Measurements from ENCODE around the gene ENTPD2.
"Not testable (repeated sequence)": the region's sequence is repeated elsewhere in the genome, so short reads cannot be mapped to it uniquely, and the experiment has no call there.

The ENTPD2 gene

DNA sequence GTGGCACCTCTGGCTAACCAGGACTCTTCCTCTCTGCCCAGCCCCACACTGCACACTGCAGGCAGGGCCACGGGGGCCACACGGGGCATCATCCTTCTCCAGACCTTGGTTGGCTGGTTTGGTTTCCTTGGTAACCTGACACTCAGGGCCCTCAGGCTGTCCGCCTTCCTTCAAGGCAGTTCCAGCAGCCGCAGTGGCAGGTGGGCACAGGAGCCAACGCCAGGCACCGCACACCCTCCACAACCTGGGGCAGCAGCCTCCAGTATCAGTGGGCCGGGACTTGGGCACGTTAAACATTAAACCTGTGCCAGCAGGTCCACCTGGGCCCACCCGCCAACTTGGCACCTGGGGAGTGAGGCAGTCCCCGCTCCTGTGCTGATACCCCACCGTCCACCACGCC lies 9.8 kb downstream of the ENTPD2 start:
- no peak for DNase-seq

- DNase-seq, result no peak
Observed at GRCh38 chr9:137042751-137043727, 10.8 kb downstream of the ENTPD2 start.

DNA sequence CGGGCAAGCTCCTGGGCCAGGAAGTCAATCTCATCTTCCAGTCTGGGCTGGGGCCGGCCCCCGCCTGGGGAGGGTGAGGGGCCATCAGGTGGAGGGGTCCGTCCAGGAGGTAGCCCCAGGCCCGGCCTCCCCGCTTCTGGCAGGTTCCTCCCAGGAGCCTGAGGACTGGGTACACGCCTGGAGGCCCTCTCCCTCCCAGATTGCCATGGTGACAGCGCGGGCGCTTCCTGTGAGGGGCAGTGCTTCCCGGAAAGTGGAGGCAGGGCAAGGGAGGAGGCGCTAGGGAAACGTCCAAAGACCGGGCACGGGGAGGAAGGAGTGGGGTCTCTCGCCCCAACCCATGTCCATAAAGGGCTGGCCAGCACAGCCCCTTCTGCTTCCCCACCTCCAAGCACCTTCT lies 12.7 kb downstream of the ENTPD2 start:
- no peak for DNase-seq

GRCh38 chr9:137040568-137040967 lies 13.3 kb downstream of the ENTPD2 start:
- DNase-seq, result no peak

- DNase-seq, result no peak
Observed at GRCh38 chr9:137039611-137040366, 14.1 kb downstream of the ENTPD2 start.

- DNase-seq, result no peak
Observed at GRCh38 chr9:137038916-137039315, 14.9 kb downstream of the ENTPD2 start.

DNA sequence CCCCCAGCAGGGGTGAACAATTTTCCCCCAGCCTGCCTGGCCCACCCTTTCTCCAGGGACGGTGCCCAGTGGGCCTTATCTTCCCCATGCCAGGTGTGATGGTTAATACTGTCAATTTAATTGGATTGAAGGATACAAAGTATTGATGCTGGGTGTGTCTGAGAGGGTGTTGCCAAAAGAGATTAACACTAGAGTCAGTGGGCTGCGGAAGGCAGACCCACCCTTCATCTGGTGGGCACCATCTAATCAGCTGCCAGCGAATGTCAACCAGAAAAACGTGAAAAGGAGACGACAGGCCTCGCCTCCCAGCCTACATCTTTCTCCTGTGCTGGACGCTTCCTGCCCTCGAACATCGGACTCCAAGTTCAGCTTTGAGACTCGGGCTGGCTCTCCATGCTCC lies 16.4 kb downstream of the ENTPD2 start:
- DNase-seq, result no peak

- DNase-seq, result no peak
Observed at GRCh38 chr9:137037035-137037434, 16.8 kb downstream of the ENTPD2 start.

DNA sequence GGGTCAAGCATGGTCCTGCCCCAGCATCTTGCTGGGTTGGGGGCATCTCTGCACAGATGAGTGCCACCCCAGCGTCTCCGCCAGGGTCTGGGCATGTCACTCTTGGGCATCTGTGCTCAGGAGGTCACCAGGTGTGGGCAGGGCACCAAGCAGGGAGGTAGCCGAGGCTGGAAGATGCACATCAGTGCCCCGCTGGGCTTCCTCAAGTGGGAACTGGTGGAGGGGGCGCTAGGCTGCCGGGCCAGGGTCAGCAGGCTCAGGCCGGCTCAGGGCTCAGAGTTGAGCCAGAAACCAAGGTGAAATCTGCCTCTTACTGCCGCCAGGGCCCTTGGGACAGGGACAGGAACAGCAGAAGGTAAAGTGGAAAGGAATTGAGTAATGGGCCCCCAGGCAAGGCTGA lies 17.9 kb downstream of the ENTPD2 start:
- no peak for DNase-seq

DNA sequence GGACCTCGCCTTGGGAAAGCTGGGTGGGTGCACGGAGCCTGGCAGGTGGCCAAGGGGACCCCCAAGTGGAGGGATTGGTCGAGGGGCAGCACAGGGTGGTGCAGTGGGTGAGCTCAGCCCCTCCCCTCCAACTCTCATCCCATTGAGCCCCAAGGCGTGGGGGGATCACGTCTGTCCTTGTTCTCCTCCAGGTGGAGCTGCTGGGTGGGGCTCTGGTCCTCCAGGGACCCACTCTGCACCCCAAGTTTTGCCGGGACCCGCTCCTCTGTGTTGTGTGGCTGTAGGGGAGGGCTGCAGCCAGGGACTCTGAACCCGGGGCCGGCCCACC lies 18.4 kb downstream of the ENTPD2 start:
- no peak for DNase-seq

DNA sequence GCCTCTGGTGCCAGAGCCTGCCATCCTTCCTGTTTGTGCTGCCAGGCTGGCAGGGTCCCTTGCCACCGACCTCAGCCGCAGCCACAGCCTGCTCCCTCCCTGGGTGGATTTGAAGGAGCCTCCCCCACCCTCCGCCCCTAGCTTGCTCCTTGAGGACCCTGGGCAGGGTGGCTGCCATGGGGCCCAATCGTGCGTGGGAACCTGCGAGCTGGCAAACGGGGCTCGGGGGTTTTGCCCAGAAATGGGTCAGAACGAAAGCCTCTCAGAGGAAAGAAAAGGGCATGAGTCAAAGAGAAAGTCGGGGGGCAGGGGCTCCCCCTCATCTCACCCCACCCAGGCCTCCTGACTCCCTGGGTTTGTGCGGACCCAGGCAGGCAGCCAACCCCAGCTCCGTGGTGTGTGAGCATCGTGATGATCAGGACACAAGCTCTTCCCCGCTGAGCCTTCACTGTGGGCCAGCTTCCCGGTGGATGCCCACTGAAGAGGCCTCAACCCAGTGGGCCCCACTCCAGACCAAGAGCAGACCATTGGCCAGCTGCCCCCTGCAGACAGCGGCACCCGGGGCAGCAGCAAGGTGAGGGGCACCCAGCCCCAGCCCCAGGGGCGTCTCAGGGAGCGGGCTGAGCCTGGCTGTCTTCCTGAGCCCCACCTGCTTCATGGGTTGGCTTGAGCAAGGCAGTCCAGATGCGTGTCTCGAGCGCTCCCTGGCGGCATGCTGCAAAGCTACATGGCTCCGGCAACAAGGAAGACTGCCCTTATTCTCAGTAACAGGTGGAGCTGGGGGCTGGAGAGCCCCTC lies 19.0 kb downstream of the ENTPD2 start:
- peak; percentile 19 for DNase-seq

DNA sequence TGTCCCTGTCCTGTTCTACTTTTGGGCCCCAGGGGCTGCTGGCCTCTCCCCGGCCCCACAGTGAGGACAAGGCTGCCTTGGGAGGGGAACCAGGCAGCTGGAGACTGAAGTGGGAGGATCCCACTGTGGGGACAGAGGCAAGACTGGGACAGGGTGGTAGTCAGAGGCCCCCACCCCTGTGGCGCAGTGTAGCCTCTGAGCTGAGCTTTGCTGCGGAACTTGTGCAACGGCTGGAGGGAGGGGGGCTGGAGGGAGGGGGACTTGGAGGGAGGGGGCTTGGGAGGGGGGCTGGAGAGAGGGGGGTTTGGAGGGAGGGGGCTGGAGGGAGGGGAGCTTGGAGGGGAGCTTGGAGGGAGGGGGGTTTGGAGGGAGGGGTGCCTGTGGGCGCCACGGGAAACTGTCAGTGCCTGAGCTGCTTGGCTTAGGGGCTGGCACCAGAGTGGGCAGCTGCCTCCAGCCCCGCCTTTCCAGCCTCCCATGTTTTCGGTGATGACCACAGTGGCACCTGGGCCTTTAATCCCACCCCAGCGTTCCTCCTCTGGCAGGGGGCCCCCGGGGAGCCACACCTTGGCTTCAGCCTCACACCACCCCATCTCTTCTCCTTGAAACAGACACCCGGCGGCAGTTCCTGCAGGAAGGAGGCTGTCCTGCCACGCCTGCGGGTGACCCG lies 19.7 kb downstream of the ENTPD2 start:
- no peak for DNase-seq

DNA sequence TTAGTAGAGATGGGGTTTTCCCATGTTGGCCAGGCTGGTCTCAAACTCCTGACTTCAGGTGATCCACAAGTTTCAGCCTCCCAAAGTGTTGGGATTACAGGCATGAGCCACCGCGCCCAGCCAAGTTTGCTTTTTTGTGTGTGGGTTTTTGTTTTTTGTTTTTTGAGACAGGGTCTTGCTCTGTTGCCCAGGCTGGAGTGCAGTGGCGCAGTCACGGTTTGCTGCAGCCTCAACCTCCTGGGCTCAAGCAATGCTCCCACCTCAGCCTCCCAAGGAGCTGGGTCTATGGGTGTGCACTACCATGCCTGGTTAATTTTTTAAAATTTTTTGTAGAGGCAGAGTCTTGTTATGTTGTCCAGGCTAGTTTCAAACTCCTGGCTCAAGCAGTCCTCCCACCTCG lies 20.4 kb downstream of the ENTPD2 start:
- not testable (repeated sequence) for DNase-seq

DNA sequence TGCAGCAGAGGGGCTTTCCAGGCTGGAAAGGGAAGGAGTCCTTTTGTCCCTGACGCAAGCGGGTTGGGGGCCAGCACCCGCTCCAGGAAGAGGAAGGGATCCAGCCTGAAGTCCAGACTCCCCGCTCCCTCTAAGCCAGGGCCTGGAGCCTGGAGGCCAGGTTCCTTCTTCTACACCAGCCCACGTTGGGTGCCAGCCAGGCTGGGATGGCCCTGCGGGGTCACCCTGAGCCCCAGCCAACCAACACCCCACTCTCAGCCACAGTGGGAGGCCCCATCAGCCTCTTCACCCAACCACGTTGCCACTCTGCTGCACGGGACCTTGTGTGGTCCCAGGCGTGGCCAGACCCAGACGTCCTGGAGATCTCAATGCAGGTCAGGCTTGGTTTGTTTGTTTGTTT lies 21.0 kb downstream of the ENTPD2 start:
- DNase-seq, result no peak

DNA sequence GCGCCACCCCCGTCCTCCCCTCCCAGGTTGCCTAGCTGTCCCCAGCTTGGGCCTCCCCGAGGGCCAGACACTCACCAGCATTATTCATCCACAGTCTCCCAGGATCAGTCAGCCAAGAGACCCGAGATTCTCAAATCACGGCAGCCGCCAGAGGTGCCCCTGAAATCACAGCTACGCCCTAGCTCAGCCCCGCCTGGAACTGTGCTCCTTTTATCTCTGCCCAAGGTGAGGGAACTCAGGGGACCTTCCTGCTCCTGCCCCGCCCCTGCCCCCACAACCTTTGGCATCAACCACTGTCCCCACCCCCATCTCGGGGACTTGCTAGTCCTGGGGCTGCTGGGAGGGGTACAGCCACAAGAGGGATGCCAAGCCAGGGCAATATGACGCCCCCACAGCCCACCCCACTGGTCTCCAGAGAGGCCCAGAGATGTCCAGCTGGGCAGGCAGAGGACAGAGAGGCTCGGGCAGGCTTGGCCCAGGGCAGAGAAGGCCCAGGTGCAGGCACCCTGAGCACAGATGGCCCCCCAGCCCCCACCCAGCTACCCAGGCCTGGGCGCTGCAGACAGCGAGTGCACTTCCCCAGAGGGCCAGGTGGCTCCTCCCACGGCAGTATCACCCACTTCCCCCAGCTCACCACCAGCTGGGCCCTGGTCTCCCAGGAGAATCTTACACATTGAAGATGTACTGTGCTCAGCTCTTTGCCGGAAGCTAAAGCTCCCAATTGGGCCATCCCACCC lies 21.8 kb downstream of the ENTPD2 start, which contains the start of gene FUT7:
Gene FUT7, minus strand, starts transcription at position 185 of the 737 bp plus-strand sequence. Its CDS starts 97 bp downstream, at position 88.
- no peak for DNase-seq

DNA sequence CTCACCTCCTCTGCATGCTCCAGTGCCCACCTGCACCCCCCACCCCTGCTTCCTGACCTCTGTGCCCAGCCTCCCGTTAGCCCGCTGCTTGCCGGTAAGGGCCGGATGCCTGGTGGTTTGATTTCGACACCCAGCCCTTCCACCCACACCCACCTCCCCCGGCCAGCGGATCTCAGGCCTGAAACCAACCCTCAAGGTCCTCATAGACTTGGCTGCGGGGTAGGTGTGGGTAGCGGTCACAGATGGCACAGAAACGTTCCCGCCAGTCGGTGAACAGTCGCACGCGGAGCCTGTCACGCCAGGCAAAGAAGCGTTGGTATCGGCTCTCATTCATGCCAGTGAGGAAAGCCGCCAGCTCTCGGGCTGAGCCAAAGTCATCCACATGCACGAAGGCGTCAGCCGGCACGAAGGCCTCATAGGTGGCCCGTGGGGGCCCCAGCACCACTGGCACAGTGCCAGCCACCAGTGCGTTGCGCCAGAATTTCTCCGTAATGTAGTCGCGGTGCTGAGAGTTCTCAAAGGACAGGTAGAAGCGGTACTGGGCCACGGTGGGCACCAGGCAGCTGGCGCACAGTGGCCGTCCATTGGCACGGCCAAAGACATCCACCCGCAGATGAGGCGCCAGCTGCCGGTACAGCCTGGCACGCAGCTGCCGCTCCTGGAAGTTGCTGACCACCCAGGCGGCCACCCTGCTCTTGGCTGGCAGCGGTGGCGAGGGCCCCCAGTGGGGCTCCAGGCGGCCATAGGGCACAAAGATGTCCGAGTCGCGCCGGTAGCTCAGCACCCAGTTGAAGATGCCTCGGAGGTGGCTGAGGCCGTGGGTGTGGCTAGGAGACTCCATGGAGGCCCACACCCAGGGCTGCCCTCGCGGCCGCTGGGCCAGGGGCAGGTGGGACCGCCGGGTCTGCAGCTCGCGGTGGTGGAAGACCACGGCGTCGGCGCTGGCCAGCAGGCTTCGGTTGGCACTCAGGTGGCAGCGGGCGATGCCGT lies 23.0 kb downstream of the ENTPD2 start:
- no peak for DNase-seq

GRCh38 chr9:137030006-137030405 lies 23.9 kb downstream of the ENTPD2 start:
- no peak for DNase-seq

DNA sequence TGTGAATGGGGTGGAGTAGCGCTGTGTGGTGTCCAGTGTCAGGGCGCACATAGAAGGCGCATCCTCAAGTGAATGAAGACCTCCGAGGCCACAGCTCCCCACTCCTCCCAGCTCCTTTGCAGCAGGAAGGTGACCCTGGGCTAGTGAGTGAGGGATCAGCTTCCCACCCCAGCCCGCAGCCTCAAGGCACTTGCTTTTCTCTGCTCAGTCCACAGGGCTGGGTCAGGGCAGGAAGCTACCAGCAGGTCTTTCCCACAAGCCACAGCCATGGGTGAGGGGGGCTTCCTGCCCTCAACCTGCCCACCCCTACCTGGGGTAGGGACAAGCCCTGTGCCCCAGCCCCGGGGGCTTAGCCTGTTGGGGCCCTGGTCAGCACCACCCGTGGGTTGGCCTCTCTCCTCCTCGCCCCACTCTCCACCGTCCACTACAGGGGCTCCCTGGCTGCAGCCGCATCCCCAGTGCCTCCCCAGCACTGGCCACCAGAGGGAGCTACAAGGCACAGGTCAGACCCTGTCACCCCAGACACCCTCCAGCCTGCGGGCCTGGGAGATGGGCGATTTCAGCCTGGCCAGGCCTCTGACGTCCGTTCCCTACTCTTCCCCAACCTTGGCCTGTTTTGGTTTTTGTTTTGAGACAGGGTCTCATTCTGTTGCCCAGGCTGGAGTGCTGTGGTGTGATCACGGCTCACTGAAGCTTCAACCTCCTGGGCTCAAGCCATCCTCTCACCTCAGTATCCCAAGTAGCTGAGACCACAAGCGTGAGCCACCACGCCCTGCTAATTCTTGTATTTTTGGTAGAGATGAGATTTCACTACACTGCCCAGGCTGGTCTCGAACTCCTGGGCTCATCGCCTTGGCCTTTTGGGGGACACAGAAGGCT lies 24.6 kb downstream of the ENTPD2 start:
- no peak for DNase-seq

GRCh38 chr9:137028263-137029057 lies 25.4 kb downstream of the ENTPD2 start:
- no peak for DNase-seq

All from GOT3 (cell line).